Mesenchymal stem cell (in vitro differentiated cells and primary cell): ENCODE measurements around the gene KBTBD2.

Source experiments
- DNase-seq: peaks from one replicate; pipeline ENCODE4 v3.0.0-alpha.2; 2013
- H2AFZ ChIP-seq: one replicate; pipeline ENCODE4 v1.6.1; 2013; ENCODE audit warnings: low read depth, mild to moderate bottlenecking, control low read depth, inconsistent platforms, low read length, moderate library complexity
- H2AK5ac ChIP-seq: 2 replicates; pipeline ENCODE4 v1.6.1; 2013; ENCODE audit warnings: low read length, moderate library complexity, mild to moderate bottlenecking, inconsistent platforms; ENCODE audit not compliant: severe bottlenecking
- H2BK120ac ChIP-seq: one replicate; pipeline ENCODE4 v1.6.1; 2013; ENCODE audit warnings: low read depth, mild to moderate bottlenecking, inconsistent platforms, low read length, moderate library complexity
- H2BK12ac ChIP-seq, 2 experiments: one replicate each; pipeline ENCODE4 v1.6.1; 2013; ENCODE audit warnings: inconsistent platforms in 2 of 2, low read length in 2 of 2, mild to moderate bottlenecking in 2 of 2, moderate library complexity in 2 of 2, control low read depth in 1 of 2
- H2BK15ac ChIP-seq: one replicate; pipeline ENCODE4 v1.6.1; 2013; ENCODE audit warnings: mild to moderate bottlenecking, low read depth, inconsistent platforms; ENCODE audit not compliant: poor library complexity, severe bottlenecking
- H2BK5ac ChIP-seq: 2 replicates; pipeline ENCODE4 v1.6.1; 2013; ENCODE audit warnings: low read depth, mild to moderate bottlenecking, low read length, control low read depth, inconsistent platforms; ENCODE audit not compliant: poor library complexity, severe bottlenecking
- H3K14ac ChIP-seq, 2 experiments: one replicate each; pipeline ENCODE4 v1.6.1; 2013; ENCODE audit warnings: inconsistent platforms in 2 of 2, low read length in 2 of 2, control low read depth in 1 of 2, mild to moderate bottlenecking in 1 of 2, moderate library complexity in 1 of 2
- H3K18ac ChIP-seq, 2 experiments: one replicate each; pipeline ENCODE4 v1.6.1; 2013; ENCODE audit warnings: inconsistent platforms in 2 of 2, low read length in 2 of 2, control low read depth in 1 of 2, low read depth in 1 of 2, mild to moderate bottlenecking in 1 of 2
- H3K23ac ChIP-seq, 2 experiments: one replicate each; pipeline ENCODE4 v1.6.1; 2013; ENCODE audit warnings: inconsistent platforms in 2 of 2, low read length in 2 of 2, mild to moderate bottlenecking in 2 of 2, moderate library complexity in 2 of 2, control low read depth in 1 of 2
- H3K27ac ChIP-seq: 2 replicates; pipeline ENCODE4 v1.5.1; 2013; ENCODE audit warnings: mild to moderate bottlenecking, moderate library complexity, low read length, control low read depth, inconsistent platforms; ENCODE audit not compliant: poor library complexity, severe bottlenecking
- H3K27me3 ChIP-seq, 2 experiments: 2 replicates each; pipeline versions ENCODE4 v1.6.1 to v1.7.0; 2013; ENCODE audit warnings: low read length in 2 of 2, mild to moderate bottlenecking in 2 of 2, moderate library complexity in 2 of 2, control low read depth in 1 of 2, inconsistent platforms in 1 of 2; ENCODE audit not compliant: control insufficient read depth in 1 of 2, insufficient read depth in 1 of 2
- H3K36me3 ChIP-seq, 2 experiments: 2 replicates each; pipeline versions ENCODE4 v1.6.1 to v1.7.0; 2013; ENCODE audit warnings: low read length in 2 of 2, control low read depth in 1 of 2, inconsistent platforms in 1 of 2, low read depth in 1 of 2, mild to moderate bottlenecking in 1 of 2; ENCODE audit not compliant: insufficient read depth in 2 of 2, control insufficient read depth in 1 of 2
- H3K4ac ChIP-seq, 2 experiments: one replicate each; pipeline ENCODE4 v1.6.1; 2013; ENCODE audit warnings: inconsistent platforms in 2 of 2, low read length in 2 of 2, mild to moderate bottlenecking in 2 of 2, moderate library complexity in 2 of 2, control low read depth in 1 of 2, low read depth in 1 of 2
- H3K4me1 ChIP-seq: 2 replicates; pipeline ENCODE4 v1.6.1; 2013; ENCODE audit warnings: low read depth, low read length, control low read depth; ENCODE audit not compliant: control insufficient read depth, insufficient read depth
- H3K4me2 ChIP-seq: 2 replicates; pipeline ENCODE4 v1.6.1; 2013; ENCODE audit warnings: low read length, mild to moderate bottlenecking, inconsistent platforms; ENCODE audit not compliant: poor library complexity, severe bottlenecking
- H3K4me3 ChIP-seq, 2 experiments: 2 replicates each; pipeline versions ENCODE4 v1.5.1 to v1.7.0; 2013; ENCODE audit warnings: low read length in 2 of 2, mild to moderate bottlenecking in 2 of 2, control low read depth in 1 of 2, low read depth in 1 of 2; ENCODE audit not compliant: insufficient read depth in 1 of 2
- H3K79me1 ChIP-seq: replicated peaks from 2 replicates; pipeline ENCODE4 v1.6.1; 2013; ENCODE audit warnings: mild to moderate bottlenecking, control low read depth, low read length, inconsistent platforms; ENCODE audit not compliant: poor library complexity, severe bottlenecking
- H3K9ac ChIP-seq: 2 replicates; pipeline ENCODE4 v1.7.0; 2013; ENCODE audit warnings: mild to moderate bottlenecking, low read length, moderate library complexity
- H3K9me3 ChIP-seq: 2 replicates; pipeline ENCODE4 v1.7.0; 2013; ENCODE audit warnings: mild to moderate bottlenecking, low read length; ENCODE audit not compliant: control insufficient read depth
- H4K8ac ChIP-seq: one replicate; pipeline ENCODE4 v1.6.1; 2013; ENCODE audit warnings: inconsistent platforms, mild to moderate bottlenecking, low read length, moderate library complexity
- H4K91ac ChIP-seq: one replicate; pipeline ENCODE4 v1.6.1; 2013; ENCODE audit warnings: mild to moderate bottlenecking, low read length, inconsistent platforms
- WGBS: methylation state at CpG from one replicate; pipeline ENCODE4 v1.1.7; 2013; ENCODE audit warnings: mixed read lengths; 5-methylcytosine and 5-hydroxymethylcytosine counted together

KBTBD2 gene

DNA sequence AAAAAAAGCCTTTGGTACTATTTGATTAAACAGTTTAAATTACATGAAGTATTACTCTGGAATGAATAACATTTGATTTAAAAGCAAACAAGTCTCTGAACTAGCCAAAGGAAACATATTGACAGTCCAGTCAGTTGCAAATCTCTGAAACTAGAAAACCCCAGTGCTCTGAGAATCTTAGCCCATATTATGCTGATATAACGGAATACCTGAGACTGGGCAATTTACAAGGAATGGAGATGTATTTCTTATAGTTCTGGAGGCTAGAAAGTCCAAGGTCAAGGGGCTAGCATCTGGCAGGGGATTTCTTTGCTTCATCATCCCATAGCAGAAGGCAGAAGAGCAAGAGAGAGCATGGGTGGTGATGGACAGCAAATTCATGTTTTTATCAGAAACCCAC is 44.0 kb upstream of the KBTBD2 start:
- no peaks in the 10 kb centered on the region for H3K4me1 ChIP-seq
- H3K23ac ChIP-seq: no peak overlapping the region
- H4K91ac ChIP-seq: no peak overlapping the region
- H3K14ac ChIP-seq: no peak overlapping the region
- no peak overlapping the region for H3K4ac ChIP-seq
- WGBS: 100% methylated on average over 1 of the region's 1 CpG
- H2BK12ac ChIP-seq: no peak overlapping the region
- no peak overlapping the region for H4K8ac ChIP-seq
- H3K18ac ChIP-seq: no peak overlapping the region
- H2AK5ac ChIP-seq: no peak overlapping the region
- no peak for DNase-seq
- no peaks in the 10 kb centered on the region for H3K27me3 ChIP-seq
- no peak overlapping the region for H3K9ac ChIP-seq
- peaks cover 24% of the 10 kb centered on the region for H3K79me1 ChIP-seq
- no peak overlapping the region for H3K27ac ChIP-seq
- H3K4me2 ChIP-seq: no peak overlapping the region
- H2BK120ac ChIP-seq: no peak overlapping the region
- peaks cover 16 to 31% of the 10 kb centered on the region in 2 experiments for H3K36me3 ChIP-seq
- no peak overlapping the region for H2BK5ac ChIP-seq
- H3K9me3 ChIP-seq: no peaks in the 10 kb centered on the region
- no peak overlapping the region for H3K4me3 ChIP-seq
- H2BK15ac ChIP-seq: no peak overlapping the region
- no peak overlapping the region for H2AFZ ChIP-seq

DNA sequence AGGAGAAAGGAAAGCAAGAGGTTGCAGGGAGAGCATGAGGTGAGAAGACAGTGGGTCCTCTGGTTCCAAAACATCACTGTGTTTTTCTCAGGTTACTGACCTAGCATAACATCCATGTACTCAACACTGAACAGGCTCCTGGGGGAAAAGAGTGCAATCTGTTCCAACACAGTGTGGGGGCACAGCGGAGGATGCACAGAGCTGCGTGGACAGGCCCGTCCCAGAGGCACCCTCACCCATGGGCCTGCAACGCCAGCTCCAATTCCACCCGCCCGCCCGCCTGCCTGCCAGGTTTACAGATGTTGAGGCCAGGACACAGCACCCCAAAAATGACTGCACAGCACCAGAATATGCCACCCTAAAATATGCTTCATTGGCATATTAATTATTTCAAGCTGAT is 38.8 kb upstream of the KBTBD2 start:
- no peak overlapping the region for H3K23ac ChIP-seq
- no peaks in the 10 kb centered on the region for H3K27me3 ChIP-seq
- H3K18ac ChIP-seq: no peak overlapping the region
- 98% methylated on average over 7 of the region's 7 CpGs for WGBS
- H3K36me3 ChIP-seq: peaks cover 32 to 74% of the 10 kb centered on the region in 2 experiments
- H4K91ac ChIP-seq: peak overlapping the region; percentile 46
- H3K4me2 ChIP-seq: no peak overlapping the region
- no peak for DNase-seq
- no peak overlapping the region for H4K8ac ChIP-seq
- no peak overlapping the region for H2AK5ac ChIP-seq
- H3K14ac ChIP-seq: no peak overlapping the region
- H2BK5ac ChIP-seq: no peak overlapping the region
- H3K4me1 ChIP-seq: no peaks in the 10 kb centered on the region
- no peak overlapping the region for H3K4ac ChIP-seq
- no peak overlapping the region for H2BK12ac ChIP-seq
- no peaks in the 10 kb centered on the region for H3K9me3 ChIP-seq
- no peak overlapping the region for H3K27ac ChIP-seq
- H3K4me3 ChIP-seq: no peak overlapping the region
- no peak overlapping the region for H2BK120ac ChIP-seq
- H2AFZ ChIP-seq: no peak overlapping the region
- no peak overlapping the region for H3K9ac ChIP-seq
- H3K79me1 ChIP-seq: peaks cover 29% of the 10 kb centered on the region
- no peak overlapping the region for H2BK15ac ChIP-seq

DNA sequence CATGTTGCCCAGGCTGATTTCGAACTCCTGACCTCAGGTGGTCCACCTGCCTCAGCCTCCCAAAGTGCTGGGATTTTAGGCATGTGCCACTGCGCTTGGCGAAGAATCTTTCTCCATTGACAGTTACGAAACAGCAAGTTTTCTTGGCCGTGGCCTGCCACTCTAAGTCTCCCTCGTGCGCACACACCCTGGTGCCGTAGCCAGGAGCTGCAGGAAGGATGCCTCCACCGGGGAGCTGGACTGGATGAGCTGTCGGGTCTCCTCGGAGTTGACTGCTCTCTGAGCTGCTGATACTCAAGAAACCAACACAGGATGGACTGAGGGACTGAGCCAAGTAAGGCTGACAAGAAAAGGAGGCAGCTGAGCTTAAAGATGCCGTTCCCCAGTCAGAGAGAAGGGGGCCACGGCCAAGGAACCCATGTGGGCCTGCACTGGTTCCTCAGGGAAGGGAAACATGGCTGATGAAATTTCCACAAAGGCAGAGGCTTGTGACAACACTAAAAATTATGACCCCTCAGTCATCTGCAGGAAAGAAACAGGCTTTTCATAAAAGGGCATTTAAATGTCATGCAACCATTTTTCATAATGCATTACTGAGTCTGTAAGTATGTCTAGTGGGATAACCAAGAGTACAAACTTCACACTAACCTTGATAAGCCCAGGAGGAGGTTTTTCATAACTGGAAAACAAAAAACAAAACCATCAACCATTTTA is 38.0 kb upstream of the KBTBD2 start:
- H4K8ac ChIP-seq: no peak overlapping the region
- 89% methylated on average over 13 of the region's 13 CpGs for WGBS

DNA sequence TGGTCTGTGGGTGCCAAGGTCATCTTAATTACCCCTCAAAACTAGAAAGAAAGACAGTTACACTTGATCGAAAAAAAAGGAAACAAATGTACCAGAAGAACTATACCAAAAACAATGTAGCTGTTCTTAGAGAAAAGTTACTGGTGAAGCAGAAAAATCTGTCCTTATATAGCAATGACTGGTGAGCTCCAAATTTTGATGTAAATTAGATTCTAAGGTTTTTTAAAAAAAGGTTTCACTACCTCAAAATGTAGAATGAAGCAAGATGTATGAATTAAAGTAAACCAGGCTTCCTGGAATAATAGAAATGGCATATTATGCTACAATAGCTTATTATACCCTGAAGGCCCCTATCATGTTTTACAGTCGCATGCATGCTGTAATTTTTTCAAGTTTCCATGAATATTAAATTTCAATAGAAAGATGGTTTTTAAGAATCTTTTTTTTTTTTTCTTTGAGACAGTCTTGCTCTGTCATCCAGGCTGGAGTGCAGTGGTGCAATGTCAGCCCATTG is 37.3 kb upstream of the KBTBD2 start:
- no peaks in the 10 kb centered on the region for H3K9me3 ChIP-seq
- H3K36me3 ChIP-seq: peaks cover 27 to 84% of the 10 kb centered on the region in 2 experiments
- H4K91ac ChIP-seq: no peak overlapping the region
- H4K8ac ChIP-seq: no peak overlapping the region
- no peak overlapping the region for H2BK12ac ChIP-seq
- H3K23ac ChIP-seq: no peak overlapping the region
- peaks cover 35% of the 10 kb centered on the region for H3K79me1 ChIP-seq
- no peak overlapping the region for H3K27ac ChIP-seq
- no peak overlapping the region for H2AK5ac ChIP-seq
- no peak overlapping the region for H2BK5ac ChIP-seq
- no peak overlapping the region for H2BK15ac ChIP-seq
- no peak overlapping the region for H3K18ac ChIP-seq
- H3K9ac ChIP-seq: no peak overlapping the region
- WGBS: no CpG with 5 or more reads among the region's 2 CpGs
- H3K4me3 ChIP-seq: no peak overlapping the region
- no peak overlapping the region for H2AFZ ChIP-seq
- no peak overlapping the region for H3K4ac ChIP-seq
- H3K4me1 ChIP-seq: no peaks in the 10 kb centered on the region
- no peak for DNase-seq
- no peak overlapping the region for H3K14ac ChIP-seq
- H3K4me2 ChIP-seq: no peak overlapping the region
- no peaks in the 10 kb centered on the region for H3K27me3 ChIP-seq
- no peak overlapping the region for H2BK120ac ChIP-seq

More for the DNA sequence above, 38.0 kb upstream of the KBTBD2 start:
- no peak overlapping the region for H2AK5ac ChIP-seq
- H3K4me1 ChIP-seq: no peaks in the 10 kb centered on the region
- H3K27ac ChIP-seq: no peak overlapping the region
- no peak overlapping the region for H4K91ac ChIP-seq
- no peak for DNase-seq
- H3K36me3 ChIP-seq: peaks cover 32 to 82% of the 10 kb centered on the region in 2 experiments
- H3K18ac ChIP-seq: no peak overlapping the region
- no peak overlapping the region for H2BK15ac ChIP-seq
- no peak overlapping the region for H3K4ac ChIP-seq
- no peak overlapping the region for H3K4me2 ChIP-seq
- peaks cover 33% of the 10 kb centered on the region for H3K79me1 ChIP-seq
- no peak overlapping the region for H2BK5ac ChIP-seq
- no peaks in the 10 kb centered on the region for H3K9me3 ChIP-seq
- H2AFZ ChIP-seq: no peak overlapping the region
- H3K9ac ChIP-seq: no peak overlapping the region
- H3K23ac ChIP-seq: no peak overlapping the region
- H3K14ac ChIP-seq: no peak overlapping the region
- H2BK12ac ChIP-seq: no peak overlapping the region
- no peaks in the 10 kb centered on the region for H3K27me3 ChIP-seq
- no peak overlapping the region for H3K4me3 ChIP-seq
- no peak overlapping the region for H2BK120ac ChIP-seq
